Liver (tissue), 9 donors: ENCODE results near the gene SEC22C. TPM values are rescaled to one million over a fixed set of nuclear protein-coding genes. Genes with fewer than 3 reads are reported as not detected.

Source experiments
- DNase-seq: peaks from one replicate; pipeline ENCODE4 v3.0.0-alpha.2; 2017; ENCODE audit warnings: low spot score
- H3K27ac ChIP-seq, 2 donors: one replicate each; pipeline ENCODE4 v1.7.0; 2013; ENCODE audit warnings: inconsistent platforms in 2 of 2, low read length in 2 of 2, control low read depth in 1 of 2, low read depth in 1 of 2, mild to moderate bottlenecking in 1 of 2
- H3K27me3 ChIP-seq, 4 donors: one replicate each; pipeline versions ENCODE4 v1.6.1 to v1.7.0; 2013; ENCODE audit warnings: low read length in 3 of 4, inconsistent platforms in 1 of 4, mild to moderate bottlenecking in 1 of 4, moderate library complexity in 1 of 4; ENCODE audit not compliant: control insufficient read depth in 4 of 4, insufficient read depth in 4 of 4
- H3K36me3 ChIP-seq, 4 donors: one replicate each; pipeline versions ENCODE4 v1.6.1 to v1.7.0; 2013; ENCODE audit warnings: low read length in 3 of 4, mild to moderate bottlenecking in 3 of 4, low read depth in 1 of 4, moderate library complexity in 1 of 4; ENCODE audit not compliant: control insufficient read depth in 4 of 4, insufficient read depth in 3 of 4
- H3K4me1 ChIP-seq, 4 donors: one replicate each; pipeline versions ENCODE4 v1.6.1 to v1.7.0; 2013; ENCODE audit warnings: low read length in 3 of 4, mild to moderate bottlenecking in 3 of 4, moderate library complexity in 1 of 4; ENCODE audit not compliant: control insufficient read depth in 4 of 4, insufficient read depth in 4 of 4
- H3K4me3 ChIP-seq, 3 donors: one replicate each; pipeline versions ENCODE4 v1.6.1 to v1.7.0; 2013; ENCODE audit warnings: low read length in 3 of 3, control low read depth in 1 of 3, low read depth in 1 of 3, mild to moderate bottlenecking in 1 of 3
- H3K9ac ChIP-seq, 2 donors: one replicate each; pipeline ENCODE4 v1.7.0; 2013; ENCODE audit warnings: low read length in 2 of 2, mild to moderate bottlenecking in 2 of 2, moderate library complexity in 2 of 2, control low read depth in 1 of 2, low read depth in 1 of 2
- H3K9me3 ChIP-seq, 4 donors: one replicate each; pipeline versions ENCODE4 v1.6.1 to v1.7.0; 2013; ENCODE audit warnings: low read length in 3 of 4; ENCODE audit not compliant: control insufficient read depth in 4 of 4
- EGR1 ChIP-seq, 2 donors: IDR thresholded peaks; 2 replicates each; pipeline ENCODE4 v1.6.1; 2016 to 2018; ENCODE audit warnings: antibody characterized with exemption in 2 of 2, low read depth in 2 of 2
- FOXA1 ChIP-seq: IDR thresholded peaks from 2 replicates; pipeline ENCODE4 v1.6.1; 2016; ENCODE audit warnings: antibody characterized with exemption
- GABPA ChIP-seq, 2 donors: IDR thresholded peaks in 1 of 2; conservative IDR thresholded peaks in 1 of 2; 2 replicates each; pipeline ENCODE4 v1.6.1; 2016; ENCODE audit warnings: antibody characterized with exemption in 2 of 2, mild to moderate bottlenecking in 1 of 2, moderate library complexity in 1 of 2
- HNF4A ChIP-seq, 2 donors: conservative IDR thresholded peaks; 2 replicates each; pipeline ENCODE4 v1.6.1; 2016; ENCODE audit warnings: antibody characterized with exemption in 2 of 2, mild to moderate bottlenecking in 2 of 2
- HNF4G ChIP-seq: IDR thresholded peaks from 2 replicates; pipeline ENCODE4 v1.6.1; 2016; ENCODE audit warnings: antibody characterized with exemption
- RAD21 ChIP-seq, 2 donors: IDR thresholded peaks; 2 replicates each; pipeline ENCODE4 v1.6.1; 2016; ENCODE audit warnings: antibody characterized with exemption in 2 of 2, mild to moderate bottlenecking in 2 of 2
- SP1 ChIP-seq: IDR thresholded peaks from 2 replicates; pipeline ENCODE4 v1.6.1; 2018; ENCODE audit warnings: antibody characterized with exemption, mild to moderate bottlenecking
- TAF1 ChIP-seq: conservative IDR thresholded peaks from 2 replicates; pipeline ENCODE4 v1.6.1; 2016; ENCODE audit warnings: antibody characterized with exemption, mild to moderate bottlenecking
- YY1 ChIP-seq: IDR thresholded peaks from 2 replicates; pipeline ENCODE4 v1.6.1; 2016; ENCODE audit warnings: antibody characterized with exemption, mild to moderate bottlenecking
- WGBS: extraction: QIAGEN DNeasy Blood & Tissue Kit; methylation state at CpG from one replicate; pipeline ENCODE4 v1.1.7; 2013; 5-methylcytosine and 5-hydroxymethylcytosine counted together
- polyA plus RNA-seq, 2 donors: library from polyadenylated mRNA; stranded (reverse) in 1 of 2; unstranded in 1 of 2; fragments of 200-250 nt in 1 of 2; fragments of >200 nt in 1 of 2; fragmentation: Nextera tagmentation in 1 of 2; extraction: Ambion mirVana in 1 of 2; gene quantifications; one replicate each; pipeline versions ENCODE4 v1.2.1 to v1.2.3, GENCODE V29; 2013 to 2015
- total RNA-seq, 2 donors: library from RNA; depleted of rRNA; stranded (reverse); fragments of >200 nt; gene quantifications; one replicate each; pipeline ENCODE4 v1.2.3, GENCODE V29; 2014
- TF ChIP-seq, protein P1 (sequence below): IDR thresholded peaks from 2 replicates; pipeline ENCODE4 v1.6.1; 2016; ENCODE audit warnings: antibody characterized with exemption
- TF ChIP-seq, protein P2 (sequence below): IDR thresholded peaks from 2 replicates; pipeline ENCODE4 v1.6.1; 2016; ENCODE audit warnings: antibody characterized with exemption
- TF ChIP-seq, protein P3 (sequence below): fragments of 150-350 bp; IDR thresholded peaks from 2 replicates; pipeline ENCODE4 v1.5.1; 2017; ENCODE audit warnings: improper control_type of control experiment, low read depth, low read length; ENCODE audit not compliant: missing input control
- donor health status: healthy.
- donor health status: healthy.
- donor health status: healthy.
- donor health status: healthy.
- donor health status: healthy.

The SEC22C gene
- total and polyA plus RNA-seq, 4 donors: 14.5 to 48.5 (median 17.8) TPM

DNA sequence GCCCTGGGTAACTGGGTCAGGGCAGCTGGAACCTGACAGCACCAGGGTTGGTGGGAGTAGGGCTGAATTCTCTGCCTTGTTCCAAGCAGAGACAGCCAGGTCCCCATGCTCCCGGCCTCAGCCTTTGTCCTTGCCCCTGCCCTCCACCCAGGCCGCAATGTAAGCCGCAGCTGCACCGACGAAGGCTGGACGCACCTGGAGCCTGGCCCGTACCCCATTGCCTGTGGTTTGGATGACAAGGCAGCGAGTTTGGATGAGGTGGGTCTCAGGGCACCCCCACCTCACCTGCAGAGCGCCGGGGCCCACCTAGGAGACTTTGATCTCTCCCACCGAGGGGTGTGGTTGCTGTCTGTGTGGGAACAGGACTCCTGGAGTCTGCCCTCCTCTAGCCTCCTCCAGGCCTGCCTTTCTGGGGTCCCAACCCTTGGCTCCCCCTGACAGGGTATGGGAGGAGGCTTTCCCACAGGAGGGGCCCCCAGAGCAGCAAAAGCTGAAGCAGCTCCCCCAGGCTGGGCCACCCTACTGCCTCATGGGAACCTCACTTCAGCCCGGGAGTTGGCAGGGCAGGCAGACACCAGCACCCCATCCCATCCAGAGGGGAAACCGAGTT is 55.9 kb downstream of the SEC22C start (continued):
- no peak for TF ChIP-seq EGR1 (IDR thresholded peaks at IDR 0.05; ENCODE audit: low read depth in 2 of 2)

DNA sequence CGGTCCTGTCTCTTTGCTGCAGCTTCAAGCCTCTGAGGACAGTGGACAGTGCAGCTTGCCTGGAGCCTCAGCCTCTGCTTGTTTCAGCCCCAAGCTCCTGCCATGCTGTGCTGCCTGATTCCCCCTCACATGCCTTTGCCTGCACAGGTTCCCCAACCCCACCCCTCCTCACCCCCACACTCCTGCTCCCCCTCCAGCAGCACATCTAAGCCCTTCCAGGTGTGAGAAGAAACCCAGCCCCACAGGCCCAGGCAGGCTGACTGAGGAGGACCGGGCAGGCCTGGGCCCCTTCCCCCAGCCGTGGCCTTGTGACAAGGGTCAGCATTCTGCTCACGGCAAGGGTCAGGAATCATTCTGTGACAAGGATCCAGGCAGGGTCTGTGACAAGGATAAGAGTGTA is 56.6 kb downstream of the SEC22C start:
- 92% methylated on average over 4 of the region's 4 CpGs for WGBS
- DNase-seq: no peak
- Histone ChIP-seq H3K4me3 (no peak overlapping the region), H3K27me3 (no peaks in the 10 kb centered on the region), H3K36me3 (no peaks in the 10 kb centered on the region), H3K27ac (no peak overlapping the region), H3K4me1 (peaks cover 0 to 5% (median 0%) of the 10 kb centered on the region in 4 donors), H3K9me3 (no peaks in the 10 kb centered on the region), H3K9ac (no peak overlapping the region)
- no peak for TF ChIP-seq YY1
- TF ChIP-seq, protein P1, sequence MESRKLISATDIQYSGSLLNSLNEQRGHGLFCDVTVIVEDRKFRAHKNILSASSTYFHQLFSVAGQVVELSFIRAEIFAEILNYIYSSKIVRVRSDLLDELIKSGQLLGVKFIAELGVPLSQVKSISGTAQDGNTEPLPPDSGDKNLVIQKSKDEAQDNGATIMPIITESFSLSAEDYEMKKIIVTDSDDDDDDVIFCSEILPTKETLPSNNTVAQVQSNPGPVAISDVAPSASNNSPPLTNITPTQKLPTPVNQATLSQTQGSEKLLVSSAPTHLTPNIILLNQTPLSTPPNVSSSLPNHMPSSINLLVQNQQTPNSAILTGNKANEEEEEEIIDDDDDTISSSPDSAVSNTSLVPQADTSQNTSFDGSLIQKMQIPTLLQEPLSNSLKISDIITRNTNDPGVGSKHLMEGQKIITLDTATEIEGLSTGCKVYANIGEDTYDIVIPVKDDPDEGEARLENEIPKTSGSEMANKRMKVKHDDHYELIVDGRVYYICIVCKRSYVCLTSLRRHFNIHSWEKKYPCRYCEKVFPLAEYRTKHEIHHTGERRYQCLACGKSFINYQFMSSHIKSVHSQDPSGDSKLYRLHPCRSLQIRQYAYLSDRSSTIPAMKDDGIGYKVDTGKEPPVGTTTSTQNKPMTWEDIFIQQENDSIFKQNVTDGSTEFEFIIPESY: no peak
- TF ChIP-seq HNF4G: no peak

DNA sequence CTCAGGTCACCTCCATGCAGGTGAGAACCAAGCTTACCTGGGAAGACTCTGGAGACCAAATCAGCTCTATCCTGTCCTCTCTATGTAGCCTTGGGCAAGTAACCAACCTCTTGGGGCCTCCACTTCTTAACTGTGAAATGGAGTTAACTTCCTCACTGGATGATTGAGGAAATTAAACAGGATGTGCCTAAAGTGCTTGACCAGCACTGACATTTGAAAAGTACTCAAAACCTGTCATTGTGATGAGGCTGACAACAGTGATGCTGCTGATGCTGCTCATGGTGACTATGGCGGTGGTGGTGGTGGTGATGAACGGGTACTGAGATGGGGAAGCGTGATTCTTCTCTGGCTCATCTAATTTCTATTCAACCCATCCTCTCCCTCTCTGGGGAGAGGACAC is 57.0 kb downstream of the SEC22C start:
- no peaks in the 10 kb centered on the region for H3K27me3 ChIP-seq
- no peak for DNase-seq
- H3K4me3 ChIP-seq: no peak overlapping the region
- H3K27ac ChIP-seq: no peak overlapping the region
- H3K36me3 ChIP-seq: no peaks in the 10 kb centered on the region
- TF ChIP-seq, protein P1: no peak
- TF ChIP-seq FOXA1 (no peak), EGR1 (IDR thresholded peaks at IDR 0.05; ENCODE audit: low read depth in 2 of 2) (no peak), GABPA (IDR thresholded peaks at IDR 0.05 in 1 of 2, conservative IDR thresholded peaks at IDR 0.05 in 1 of 2) (no peak), RAD21 (IDR thresholded peaks at IDR 0.05) (no peak), SP1 (no peak), YY1 (no peak), HNF4A (conservative IDR thresholded peaks at IDR 0.05) (no peak), TAF1 (no peak)
- TF ChIP-seq, protein P2, sequence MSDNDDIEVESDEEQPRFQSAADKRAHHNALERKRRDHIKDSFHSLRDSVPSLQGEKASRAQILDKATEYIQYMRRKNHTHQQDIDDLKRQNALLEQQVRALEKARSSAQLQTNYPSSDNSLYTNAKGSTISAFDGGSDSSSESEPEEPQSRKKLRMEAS: no peak
- TF ChIP-seq, protein P3, sequence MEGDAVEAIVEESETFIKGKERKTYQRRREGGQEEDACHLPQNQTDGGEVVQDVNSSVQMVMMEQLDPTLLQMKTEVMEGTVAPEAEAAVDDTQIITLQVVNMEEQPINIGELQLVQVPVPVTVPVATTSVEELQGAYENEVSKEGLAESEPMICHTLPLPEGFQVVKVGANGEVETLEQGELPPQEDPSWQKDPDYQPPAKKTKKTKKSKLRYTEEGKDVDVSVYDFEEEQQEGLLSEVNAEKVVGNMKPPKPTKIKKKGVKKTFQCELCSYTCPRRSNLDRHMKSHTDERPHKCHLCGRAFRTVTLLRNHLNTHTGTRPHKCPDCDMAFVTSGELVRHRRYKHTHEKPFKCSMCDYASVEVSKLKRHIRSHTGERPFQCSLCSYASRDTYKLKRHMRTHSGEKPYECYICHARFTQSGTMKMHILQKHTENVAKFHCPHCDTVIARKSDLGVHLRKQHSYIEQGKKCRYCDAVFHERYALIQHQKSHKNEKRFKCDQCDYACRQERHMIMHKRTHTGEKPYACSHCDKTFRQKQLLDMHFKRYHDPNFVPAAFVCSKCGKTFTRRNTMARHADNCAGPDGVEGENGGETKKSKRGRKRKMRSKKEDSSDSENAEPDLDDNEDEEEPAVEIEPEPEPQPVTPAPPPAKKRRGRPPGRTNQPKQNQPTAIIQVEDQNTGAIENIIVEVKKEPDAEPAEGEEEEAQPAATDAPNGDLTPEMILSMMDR: no peak
- H3K9me3 ChIP-seq: no peaks in the 10 kb centered on the region
- WGBS: 90% methylated on average over 3 of the region's 3 CpGs
- H3K4me1 ChIP-seq: peaks cover 0 to 5% (median 0%) of the 10 kb centered on the region in 4 donors
- no peak overlapping the region for H3K9ac ChIP-seq
